GM19397 (cell line): Measurements from ENCODE around the gene SRSF7.
"Not testable (repeated sequence)": the region's sequence is repeated elsewhere in the genome, so short reads cannot be mapped to it uniquely, and the experiment has no call there.

Experiments used
- ATAC-seq: cut with Tn5 transposase; IDR thresholded peaks from one replicate; pipeline ENCODE4 v1.9.1; 2021; ENCODE audit warnings: mild to moderate bottlenecking, moderate library complexity; ENCODE audit not compliant: unreplicated experiment

SRSF7 gene

DNA sequence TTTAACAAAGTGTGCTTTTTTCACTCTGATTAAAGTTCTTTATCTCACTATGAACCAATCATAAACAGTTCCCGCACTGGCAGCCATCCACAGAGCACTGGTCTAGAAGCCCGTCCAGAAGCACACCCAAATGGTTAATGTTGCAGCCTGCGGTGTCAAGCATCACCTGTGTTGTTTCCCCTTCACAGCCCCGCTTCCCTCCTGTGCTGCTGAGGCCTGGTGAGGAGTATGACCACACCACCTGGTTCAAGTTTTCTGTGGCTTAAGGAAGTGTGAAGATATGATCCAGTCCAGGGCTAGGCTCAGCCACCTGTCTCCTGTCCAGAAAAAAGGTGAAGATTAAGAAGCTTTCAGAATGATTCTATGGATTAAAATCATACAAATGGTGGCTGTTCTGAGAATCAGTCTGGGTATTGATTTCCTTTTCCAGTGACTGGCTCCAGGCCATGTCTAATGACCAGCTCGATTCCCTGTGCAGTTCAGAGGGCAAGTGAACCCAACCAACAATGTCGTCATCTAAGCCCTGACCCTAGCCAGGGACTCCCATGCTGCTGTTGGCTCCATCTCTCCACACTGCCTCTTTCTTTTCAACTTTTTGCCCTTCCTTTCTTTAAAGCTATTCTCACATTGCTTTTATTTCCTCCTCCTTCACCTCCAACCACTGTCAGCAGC is 17.7 kb downstream of the SRSF7 start:
- no peak for ATAC-seq

DNA sequence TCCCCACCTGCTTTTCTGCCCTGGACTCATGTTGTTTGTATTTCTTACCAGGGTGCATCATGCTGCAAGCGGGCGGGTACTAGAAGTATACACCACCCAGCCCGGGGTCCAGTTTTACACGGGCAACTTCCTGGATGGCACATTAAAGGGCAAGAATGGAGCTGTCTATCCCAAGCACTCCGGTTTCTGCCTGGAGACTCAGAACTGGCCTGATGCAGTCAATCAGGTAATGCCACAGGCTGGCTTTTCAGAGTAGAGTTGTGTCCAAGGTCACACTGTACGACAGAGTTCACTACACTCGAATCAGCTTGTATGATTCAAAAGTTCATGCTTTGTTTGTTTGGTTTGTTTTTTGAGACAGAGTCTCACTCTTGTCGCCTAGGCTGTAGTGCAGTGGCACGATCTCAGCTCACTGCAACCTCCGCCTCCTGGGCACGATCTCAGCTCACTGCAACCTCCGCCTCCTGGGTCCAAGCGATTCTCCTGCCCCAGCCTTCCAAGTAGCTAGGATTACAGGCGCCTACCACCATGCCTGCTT is 19.4 kb downstream of the SRSF7 start:
- ATAC-seq, result no peak

DNA sequence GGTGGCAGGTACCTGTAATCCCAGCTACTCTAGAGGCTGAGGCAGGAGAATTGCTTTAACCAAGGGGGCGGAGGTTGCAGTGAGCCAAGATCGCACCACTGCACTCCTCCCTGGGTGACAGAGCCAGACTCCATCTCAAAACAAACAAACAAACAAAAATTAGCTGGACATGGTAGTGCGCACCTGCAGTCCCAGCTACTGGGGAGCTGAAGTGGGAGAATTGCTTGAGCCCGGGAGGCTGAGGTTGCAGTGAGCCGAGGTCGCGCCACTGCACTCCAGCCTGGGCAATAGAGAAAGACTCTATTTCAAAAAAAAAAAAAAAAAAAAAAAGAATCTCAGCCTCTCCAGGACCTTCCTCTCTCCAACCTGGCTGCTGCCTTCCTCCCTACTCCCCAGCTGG is 20.1 kb downstream of the SRSF7 start:
- ATAC-seq, result no peak

GRCh38 chr2:38728694-38729093 is 22.5 kb downstream of the SRSF7 start:
- ATAC-seq, result no peak

- no peak for ATAC-seq
Observed at GRCh38 chr2:38727661-38728060, 23.5 kb downstream of the SRSF7 start.

DNA sequence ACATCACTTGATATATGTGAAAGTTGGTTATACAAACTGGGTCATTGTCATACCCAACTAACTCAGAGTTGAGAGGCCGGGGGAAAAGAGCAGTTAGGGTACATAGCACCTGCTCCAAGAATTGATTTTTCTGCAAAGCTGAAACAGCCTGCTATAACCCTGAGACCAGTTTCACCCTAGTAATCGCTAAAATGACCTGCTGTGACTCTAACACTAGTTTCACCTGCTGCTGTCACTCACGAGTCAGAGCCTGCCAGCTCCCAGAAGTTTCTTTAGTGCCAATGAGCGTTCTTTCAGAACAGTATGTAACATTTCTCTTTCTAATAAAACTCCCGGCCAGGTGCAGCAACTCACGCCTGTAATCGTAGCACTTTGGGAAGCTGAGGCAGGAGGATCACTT is 28.0 kb downstream of the SRSF7 start:
- no peak for ATAC-seq

DNA sequence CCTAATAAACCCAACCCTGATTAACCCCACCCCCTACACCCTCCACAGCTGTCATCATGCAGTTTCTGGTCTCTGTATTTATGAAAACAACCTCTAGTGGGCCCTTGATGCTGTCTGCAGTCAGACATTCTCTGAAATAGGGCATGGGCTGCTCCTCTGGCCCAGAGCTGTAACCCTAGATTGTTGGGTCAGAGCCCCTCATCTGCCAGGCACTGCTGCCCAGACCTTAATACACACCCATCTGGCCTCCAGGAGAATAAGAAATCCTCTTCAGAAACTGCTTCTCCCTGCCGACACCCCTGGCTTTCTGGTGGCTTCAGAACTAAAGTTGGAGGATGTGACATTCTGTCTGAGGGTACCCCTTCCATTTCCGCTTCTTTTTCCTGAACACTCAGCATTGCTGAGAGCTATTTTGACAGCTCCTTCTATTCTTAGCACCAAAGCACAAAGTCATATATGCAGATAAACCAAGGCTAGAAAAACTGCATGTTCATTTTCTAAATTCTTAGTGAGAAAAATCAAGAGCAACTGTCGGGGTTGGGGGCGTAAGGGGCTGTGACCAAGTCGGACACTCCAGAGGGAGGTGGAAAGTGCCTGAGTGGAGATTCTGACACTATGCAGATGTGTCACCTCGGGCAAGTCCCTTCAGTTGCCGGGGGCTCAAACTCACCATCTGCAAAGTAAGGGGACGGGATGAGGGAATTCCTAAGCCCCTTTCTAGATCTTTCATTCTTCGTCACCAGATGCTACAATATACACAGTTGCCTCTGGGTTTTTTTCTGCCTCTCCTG is 28.7 kb downstream of the SRSF7 start:
- ATAC-seq, result no peak

GRCh38 chr2:38720613-38721241 is 30.4 kb downstream of the SRSF7 start:
- ATAC-seq, result no peak

- no peak for ATAC-seq
Observed at GRCh38 chr2:38719706-38720105, 31.5 kb downstream of the SRSF7 start.

DNA sequence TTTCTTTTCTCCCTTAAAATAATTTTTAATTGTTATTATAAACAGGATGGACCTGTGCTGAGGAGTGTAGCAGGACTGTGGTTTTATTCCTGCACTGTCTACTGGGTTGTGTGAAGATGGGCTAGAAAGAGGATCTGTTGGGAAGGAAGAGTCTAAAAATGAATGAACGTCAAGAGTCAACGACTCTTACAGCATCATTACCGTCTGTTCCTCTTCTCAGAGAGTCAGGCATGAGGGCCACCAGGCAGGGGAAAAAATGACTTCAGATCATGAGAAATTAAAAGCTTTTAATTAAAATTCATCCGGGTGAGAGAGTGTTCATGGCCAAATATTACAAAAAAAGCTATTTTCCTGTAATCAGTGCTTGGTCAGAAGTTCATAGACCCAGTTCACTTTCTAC is 32.6 kb downstream of the SRSF7 start:
- no peak for ATAC-seq

- no peak for ATAC-seq
Observed at GRCh38 chr2:38716185-38716584, 35.0 kb downstream of the SRSF7 start.

DNA sequence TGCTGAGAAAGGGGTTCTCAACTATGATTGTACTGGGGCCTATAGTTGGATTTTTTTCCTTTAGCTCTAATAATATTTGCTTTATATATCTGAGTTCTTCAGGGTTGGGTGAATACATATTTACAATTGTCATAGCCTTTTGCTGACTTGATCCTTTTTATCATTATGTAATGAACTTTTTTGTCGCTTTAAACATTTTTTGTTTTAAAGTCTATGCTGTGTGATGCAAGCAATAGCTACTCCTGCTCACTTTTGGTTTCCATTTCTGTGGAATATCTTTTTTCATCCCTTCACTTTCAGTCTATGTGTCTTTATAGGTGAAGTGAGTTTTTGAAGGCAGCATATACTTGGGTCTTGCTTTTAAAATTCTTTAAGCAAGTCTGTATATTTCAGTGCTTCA is 36.2 kb downstream of the SRSF7 start:
- ATAC-seq, result not testable (repeated sequence)

- ATAC-seq, result no peak
Observed at GRCh38 chr2:38713338-38713737, 37.8 kb downstream of the SRSF7 start.

GRCh38 chr2:38712871-38713270 is 38.3 kb downstream of the SRSF7 start:
- no peak for ATAC-seq

DNA sequence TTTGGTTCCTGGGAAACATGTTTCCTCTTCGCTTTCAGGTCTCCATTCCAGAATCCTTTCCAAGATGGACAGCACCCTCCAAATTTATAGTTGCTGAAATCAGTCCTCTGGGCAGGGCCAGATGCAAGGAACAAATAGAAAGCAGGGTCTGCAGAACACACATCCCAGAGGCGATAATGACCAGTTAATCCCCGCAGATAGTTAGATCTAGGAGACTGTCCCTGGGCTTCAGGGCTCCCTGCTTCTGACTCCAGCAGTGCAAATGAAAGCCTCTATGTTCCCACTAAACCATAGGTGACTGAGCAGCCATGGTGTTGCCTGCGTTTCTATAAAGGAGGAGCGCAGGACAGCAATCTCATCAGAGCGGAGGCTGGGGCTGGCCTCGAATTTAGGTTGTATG is 38.7 kb downstream of the SRSF7 start:
- ATAC-seq, result no peak

DNA sequence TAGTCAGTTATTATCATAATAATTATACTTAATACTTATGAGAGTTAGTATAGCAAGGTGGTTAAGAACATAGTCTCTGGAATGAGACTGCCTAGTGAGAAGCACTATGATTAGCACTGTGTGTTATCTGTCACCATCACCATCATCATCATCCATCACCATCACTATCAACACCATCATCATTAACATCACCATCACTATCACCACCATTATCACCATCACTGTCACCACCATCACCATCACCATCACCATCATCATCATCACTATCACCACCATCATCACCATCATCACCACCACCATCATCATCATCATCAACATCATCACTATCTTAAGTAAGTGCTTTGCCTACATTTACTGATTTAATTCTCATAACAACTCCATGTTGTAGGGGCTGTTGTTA is 39.6 kb downstream of the SRSF7 start:
- no peak for ATAC-seq

GRCh38 chr2:38709567-38710194 is 41.5 kb downstream of the SRSF7 start:
- no peak for ATAC-seq

GRCh38 chr2:38708900-38709566 is 42.1 kb downstream of the SRSF7 start:
- no peak for ATAC-seq

GRCh38 chr2:38708491-38708890 is 42.7 kb downstream of the SRSF7 start:
- ATAC-seq, result not testable (repeated sequence)

- no peak for ATAC-seq
Observed at GRCh38 chr2:38706846-38707345, 44.3 kb downstream of the SRSF7 start.

GRCh38 chr2:38704664-38705063 is 46.5 kb downstream of the SRSF7 start:
- ATAC-seq, result no peak
